Endothelial cell of umbilical vein (primary cell): ENCODE measurements around the gene CXXC5. TPM values are rescaled to one million over a fixed set of nuclear protein-coding genes. Genes with fewer than 3 reads are reported as not detected.

Experiments
- BruUV-seq: library from RNA; stranded (reverse); fragments of 400-500 nt; replicated peaks from 2 replicates; lab custom pipeline; 2021; lab: Mats Ljungman, UMichigan
- CTCF ChIA-PET: fragments of 300-600, 350-600 bp; sonication (Branson Sonifier 250); formaldehyde crosslinking; loops from one replicate; lab custom pipeline; 2021; ENCODE audit warnings: antibody characterized with exemption, inconsistent platforms; lab: Charles Lee
- POLR2A ChIA-PET: fragments of 300-600, 350-600 bp; sonication (Branson Sonifier 250); formaldehyde crosslinking; loops from one replicate; lab custom pipeline; 2021; ENCODE audit warnings: antibody characterized with exemption, inconsistent platforms; lab: Charles Lee
- DNase-seq: peaks from one replicate; pipeline ENCODE4 v3.0.0-alpha.2; 2011; ENCODE audit warnings: low read depth, low spot score
- FAIRE-seq: peaks from 2 replicates; lab custom pipeline; 2011; peaks lifted over from hg19 to GRCh38; lab: Jason Lieb, UNC
- H2AFZ ChIP-seq: 2 replicates; pipeline ENCODE4 v1.6.0; 2012; ENCODE audit warnings: low read depth, low read length, control low read depth, inconsistent platforms
- H3K27ac ChIP-seq: 2 replicates; pipeline ENCODE4 v1.5.1; 2011; ENCODE audit warnings: low read depth, mild to moderate bottlenecking, control low read depth, low read length, moderate library complexity; ENCODE audit not compliant: insufficient read depth
- H3K27me3 ChIP-seq, 2 experiments: 2 replicates each; pipeline versions ENCODE4 v1.6.0 to v1.6.1; 2011; ENCODE audit warnings: low read length in 2 of 2, mixed read lengths in 1 of 2; ENCODE audit not compliant: control insufficient read depth in 2 of 2, insufficient read depth in 2 of 2
- H3K36me3 ChIP-seq, 2 experiments: 2 replicates in 1 of 2; 3 replicates in 1 of 2; pipeline ENCODE4 v1.5.1; 2011; ENCODE audit warnings: low read length in 2 of 2, mild to moderate bottlenecking in 1 of 2, moderate library complexity in 1 of 2; ENCODE audit not compliant: control insufficient read depth in 2 of 2, insufficient read depth in 2 of 2; ENCODE audit errors: extremely low read depth in 1 of 2
- H3K4me1 ChIP-seq: 3 replicates; pipeline ENCODE4 v1.5.1; 2011; ENCODE audit warnings: mild to moderate bottlenecking, low read length; ENCODE audit not compliant: control insufficient read depth, insufficient read depth; ENCODE audit errors: extremely low read depth
- H3K4me2 ChIP-seq: 2 replicates; pipeline ENCODE4 v1.6.1; 2011; ENCODE audit warnings: low read length, control low read depth, mixed read lengths; ENCODE audit not compliant: insufficient read depth
- H3K4me3 ChIP-seq, 3 experiments: fragments of 200-600 bp in 1 of 3; sonication (generic), shearing (Covaris generic) in 1 of 3; replicated peaks in 1 of 3; 2 replicates each; pipeline ENCODE4 v1.5.1; 2011 to 2016; ENCODE audit warnings: control low read depth in 3 of 3, low read length in 3 of 3, mild to moderate bottlenecking in 2 of 3, inconsistent platforms in 1 of 3, low read depth in 1 of 3, moderate library complexity in 1 of 3; ENCODE audit not compliant: insufficient read depth in 1 of 3
- H3K79me2 ChIP-seq: 2 replicates; pipeline ENCODE4 v1.6.0; 2012; ENCODE audit warnings: low read length, inconsistent platforms; ENCODE audit not compliant: control insufficient read depth, insufficient read depth
- H3K9ac ChIP-seq: replicated peaks from 2 replicates; pipeline ENCODE3; 2011; ENCODE audit warnings: low read length, control low read depth; ENCODE audit not compliant: insufficient read depth; ENCODE audit errors: extremely low read depth
- H3K9me1 ChIP-seq: replicated peaks from 3 replicates; pipeline ENCODE4 v1.6.0; 2011; ENCODE audit warnings: mild to moderate bottlenecking, low read length; ENCODE audit not compliant: control insufficient read depth, insufficient read depth; ENCODE audit errors: extremely low read depth
- H3K9me3 ChIP-seq: replicated peaks from 2 replicates; pipeline ENCODE4 v1.5.1; 2012; ENCODE audit warnings: low read length, inconsistent platforms; ENCODE audit not compliant: control insufficient read depth, insufficient read depth
- H4K20me1 ChIP-seq: replicated peaks from 2 replicates; pipeline ENCODE3; 2011; ENCODE audit warnings: mild to moderate bottlenecking, low read length; ENCODE audit not compliant: control insufficient read depth, insufficient read depth; ENCODE audit errors: extremely low read depth
- FOS ChIP-seq: IDR thresholded peaks from 2 replicates; pipeline ENCODE4 v1.6.1; 2011; ENCODE audit warnings: mild to moderate bottlenecking, low read length, moderate library complexity, borderline replicate concordance; ENCODE audit not compliant: insufficient read depth
- MYC ChIP-seq: IDR thresholded peaks from one replicate; pipeline ENCODE4 v1.6.1; 2011; ENCODE audit warnings: mild to moderate bottlenecking, low read depth, low read length
- POLR2AphosphoS5 ChIP-seq: IDR thresholded peaks from 2 replicates; pipeline ENCODE4 v1.6.1; 2012; ENCODE audit warnings: low read depth, mild to moderate bottlenecking, control low read depth, low read length, moderate library complexity; ENCODE audit not compliant: insufficient read depth
- dilution Hi-C: fragments of 300-500 bp; cut with MboI; formaldehyde crosslinking; loops from one replicate; pipeline ENCODE4 v1.15.0; 2019; ENCODE audit warnings: low sequenced_read_pairs; ENCODE audit not compliant: extremely low pct_ligation_motif_present
- intact Hi-C: fragments of 100-400 bp; cut with micrococcal nuclease; formaldehyde crosslinking; loops from one replicate; pipeline ENCODE4 v1.10.0; 2022
- polyA plus RNA-seq, 4 experiments: library from polyadenylated mRNA; depleted of rRNA in 3 of 4; stranded (reverse) in 3 of 4; unstranded in 1 of 4; fragments of >200 nt; gene quantifications; 2 replicates each; pipeline versions ENCODE4 v1.2.1 to v1.2.3, GENCODE V29; 2011 to 2012; ENCODE audit warnings: missing spikeins in 1 of 4
- total RNA-seq: library from RNA; stranded (reverse); gene quantifications from 2 replicates; pipeline ENCODE4 v1.2.3, GENCODE V29; 2021
- TF ChIP-seq, protein P1 (sequence below), 2 donors: IDR thresholded peaks; 1 replicate in 1 of 2; 2 replicates in 1 of 2; pipeline ENCODE4 v1.5.1; 2011; ENCODE audit warnings: low read length in 2 of 2, mild to moderate bottlenecking in 2 of 2, moderate library complexity in 2 of 2, control low read depth in 1 of 2, inconsistent platforms in 1 of 2, low read depth in 1 of 2; ENCODE audit not compliant: insufficient read depth in 1 of 2; ENCODE audit errors: extremely low read depth in 1 of 2

Gene CXXC5
- total and polyA plus RNA-seq, 2 donors (not counting 3 experiments of a cell fraction or from before 2014, with no cell fraction given), result 2.7 to 5.5 TPM

DNA sequence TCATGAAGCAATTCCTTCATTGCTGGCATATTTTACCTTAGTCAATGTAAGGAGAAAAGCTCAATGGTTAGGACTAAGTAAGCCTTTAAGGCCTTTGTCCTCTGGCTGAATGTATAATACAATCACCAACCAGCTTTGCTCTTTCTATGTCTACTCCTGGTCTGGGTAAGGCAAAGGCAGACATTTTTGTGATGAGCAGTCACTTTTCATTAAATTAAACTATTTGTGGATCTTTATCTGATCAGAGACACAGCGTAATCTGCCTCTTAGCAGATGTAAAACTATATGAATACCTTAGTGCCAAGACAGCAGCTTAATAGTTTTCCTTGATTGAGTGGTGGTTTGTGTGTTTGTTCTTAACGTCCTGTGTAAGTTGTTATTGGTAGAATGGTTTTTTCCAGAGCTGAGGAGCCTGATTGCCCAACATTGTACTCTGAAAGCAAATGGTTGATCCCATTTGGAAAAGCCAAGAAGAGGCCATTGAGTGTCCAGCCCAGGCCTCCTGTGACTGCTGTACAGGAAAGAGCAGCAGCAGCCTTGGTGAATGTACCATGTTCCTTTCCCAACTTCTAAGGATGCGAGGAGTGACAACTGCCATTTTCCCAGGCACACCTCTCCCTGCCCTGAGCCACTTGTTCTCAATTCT is 16.5 kb upstream of the CXXC5 start:
- FAIRE-seq, result no peak
- H3K27me3 ChIP-seq, result no peaks in the 10 kb centered on the region
- TF ChIP-seq POLR2AphosphoS5, result no peak
- H3K79me2 ChIP-seq, result no peaks in the 10 kb centered on the region
- H2AFZ ChIP-seq, result no peak overlapping the region
- H3K9me3 ChIP-seq, result no peaks in the 10 kb centered on the region
- H3K4me2 ChIP-seq, result no peak overlapping the region
- intact Hi-C loops, result loop anchor here (2.0 kb wide), 2 partner anchors 57 to 209 kb away; no protein-coding TSS in a partner anchor
- BruUV-seq, result no TSS peak
- dilution Hi-C loops, result no loop called here
- peaks cover 14% of the 10 kb centered on the region for H3K4me1 ChIP-seq
- DNase-seq, result no peak
- H3K36me3 ChIP-seq, result peaks cover 19 to 23% of the 10 kb centered on the region in 2 experiments
- H3K9me1 ChIP-seq, result no peaks in the 10 kb centered on the region
- H3K4me3 ChIP-seq, result no peak overlapping the region
- no peak overlapping the region for H3K27ac ChIP-seq
- H3K9ac ChIP-seq, result no peak overlapping the region
- POLR2A ChIA-PET, result interaction anchor here (0.9 kb wide), 1 partner anchor 69 kb away, joined by 3 read pairs; no protein-coding TSS in a partner anchor
- CTCF ChIA-PET, result interaction anchor here (0.5 to 10.3 kb wide), 15 partner anchors 10 to 337 kb away, joined by 3 to 240 read pairs (median 7); partner anchors contain the start of gene CXXC5
- H4K20me1 ChIP-seq, result peaks cover 2% of the 10 kb centered on the region

DNA sequence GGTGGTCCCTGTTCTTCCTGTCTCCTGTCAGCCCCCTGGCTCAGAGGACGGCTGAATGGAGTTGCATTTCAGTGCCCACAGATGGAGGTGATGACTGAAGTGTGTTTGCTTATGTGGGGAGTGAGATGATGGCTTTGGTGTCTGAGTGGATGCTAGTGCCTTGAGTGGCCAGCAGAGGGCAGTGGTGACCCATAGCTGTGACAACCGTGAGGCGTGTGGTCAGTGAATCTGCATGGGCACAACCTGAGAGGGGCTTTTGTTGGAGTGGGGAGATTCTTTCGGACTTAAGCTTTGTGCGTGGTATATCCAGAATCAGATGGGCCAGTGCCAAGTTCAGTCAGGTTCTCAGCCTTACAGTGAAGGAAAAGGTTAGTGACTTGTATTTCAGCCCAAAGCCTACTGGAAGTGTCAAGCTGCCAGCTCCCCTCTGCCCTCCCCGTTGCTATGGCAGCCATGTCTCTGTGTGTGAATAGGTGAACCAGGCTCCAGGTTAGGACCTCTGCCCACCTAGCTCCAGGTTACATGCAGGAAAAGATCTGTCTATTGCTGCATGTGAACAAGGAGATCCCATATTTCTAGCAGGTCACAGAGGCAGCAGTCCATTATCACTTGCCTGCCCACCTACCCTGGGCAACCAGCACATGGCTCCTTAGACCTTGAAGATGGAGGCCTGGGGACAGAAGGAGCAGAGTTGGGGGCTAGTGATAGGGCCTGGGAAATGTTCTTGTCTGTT is 14.7 kb upstream of the CXXC5 start:
- peaks cover 2% of the 10 kb centered on the region for H4K20me1 ChIP-seq
- H3K9ac ChIP-seq, result no peak overlapping the region
- no peak overlapping the region for H3K4me2 ChIP-seq
- intact Hi-C loops (loop anchor here (1.0 to 2.0 kb wide), 5 partner anchors 57 to 211 kb away; no protein-coding TSS in a partner anchor), dilution Hi-C loops (no loop called here)
- H3K9me1 ChIP-seq, result no peaks in the 10 kb centered on the region
- H3K79me2 ChIP-seq, result no peaks in the 10 kb centered on the region
- CTCF ChIA-PET, result interaction anchor here (0.6 to 10.3 kb wide), 23 partner anchors 11 to 336 kb away, joined by 3 to 240 read pairs (median 5); partner anchors contain the start of gene CXXC5
- H3K27me3 ChIP-seq, result no peaks in the 10 kb centered on the region
- peaks cover 3 to 10% of the 10 kb centered on the region in 2 experiments for H3K36me3 ChIP-seq
- FAIRE-seq (peak; percentile 93), DNase-seq (peak; percentile 85)
- peaks cover 22% of the 10 kb centered on the region for H3K4me1 ChIP-seq
- no peak overlapping the region for H2AFZ ChIP-seq
- no peak overlapping the region for H3K4me3 ChIP-seq
- BruUV-seq, result no TSS peak
- H3K27ac ChIP-seq, result no peak overlapping the region
- no peaks in the 10 kb centered on the region for H3K9me3 ChIP-seq
- POLR2A ChIA-PET, result no interaction called here
- no peak for TF ChIP-seq FOS
- peak; percentile 30 for TF ChIP-seq POLR2AphosphoS5
- peak; percentile 6 for TF ChIP-seq MYC
- TF ChIP-seq, protein P1, sequence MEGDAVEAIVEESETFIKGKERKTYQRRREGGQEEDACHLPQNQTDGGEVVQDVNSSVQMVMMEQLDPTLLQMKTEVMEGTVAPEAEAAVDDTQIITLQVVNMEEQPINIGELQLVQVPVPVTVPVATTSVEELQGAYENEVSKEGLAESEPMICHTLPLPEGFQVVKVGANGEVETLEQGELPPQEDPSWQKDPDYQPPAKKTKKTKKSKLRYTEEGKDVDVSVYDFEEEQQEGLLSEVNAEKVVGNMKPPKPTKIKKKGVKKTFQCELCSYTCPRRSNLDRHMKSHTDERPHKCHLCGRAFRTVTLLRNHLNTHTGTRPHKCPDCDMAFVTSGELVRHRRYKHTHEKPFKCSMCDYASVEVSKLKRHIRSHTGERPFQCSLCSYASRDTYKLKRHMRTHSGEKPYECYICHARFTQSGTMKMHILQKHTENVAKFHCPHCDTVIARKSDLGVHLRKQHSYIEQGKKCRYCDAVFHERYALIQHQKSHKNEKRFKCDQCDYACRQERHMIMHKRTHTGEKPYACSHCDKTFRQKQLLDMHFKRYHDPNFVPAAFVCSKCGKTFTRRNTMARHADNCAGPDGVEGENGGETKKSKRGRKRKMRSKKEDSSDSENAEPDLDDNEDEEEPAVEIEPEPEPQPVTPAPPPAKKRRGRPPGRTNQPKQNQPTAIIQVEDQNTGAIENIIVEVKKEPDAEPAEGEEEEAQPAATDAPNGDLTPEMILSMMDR (IDR thresholded peaks at IDR 0.05; ENCODE audit: extremely low read depth in 1 of 2, insufficient read depth in 1 of 2, low read depth in 1 of 2, low read length in 2 of 2), result peak; percentile 93 to 95
